H1 (cell line): ENCODE data around the gene KLF9. TPM values are rescaled to one million over a fixed set of nuclear protein-coding genes. Genes with fewer than 3 reads are reported as not detected.

Source experiments
- CHD7 ChIP-seq: fragments of 300-600 bp; sonication (generic); IDR thresholded peaks from 2 replicates; pipeline ENCODE4 v1.7.1; 2012; ENCODE audit warnings: low read length, moderate library complexity, mild to moderate bottlenecking, inconsistent platforms; ENCODE audit not compliant: insufficient replicate concordance
- CTCF ChIP-seq, 3 experiments: IDR thresholded peaks; 1 replicate in 2 of 3; 2 replicates in 1 of 3; pipeline versions ENCODE4 v1.5.1 to v1.6.1; 2011; ENCODE audit warnings: low read length in 3 of 3, mild to moderate bottlenecking in 3 of 3, inconsistent platforms in 2 of 3, low read depth in 1 of 3, moderate library complexity in 1 of 3; ENCODE audit not compliant: insufficient read depth in 1 of 3; ENCODE audit errors: control extremely low read depth in 1 of 3
- POLR2A ChIP-seq, 2 experiments: IDR thresholded peaks; 1 replicate in 1 of 2; 2 replicates in 1 of 2; pipeline ENCODE4 v1.6.1; 2011; ENCODE audit warnings: low read depth in 2 of 2, low read length in 2 of 2, mild to moderate bottlenecking in 2 of 2; ENCODE audit errors: control extremely low read depth in 1 of 2
- SIN3A ChIP-seq, 2 experiments: IDR thresholded peaks in 1 of 2; conservative IDR thresholded peaks in 1 of 2; 2 replicates each; pipeline ENCODE4 v1.6.1; 2011 to 2012; ENCODE audit warnings: low read length in 2 of 2, improper control_type of control experiment in 1 of 2, low read depth in 1 of 2, mild to moderate bottlenecking in 1 of 2
- TBP ChIP-seq: IDR thresholded peaks from 2 replicates; pipeline ENCODE4 v1.6.1; 2011; ENCODE audit warnings: low read depth, low read length, improper control_type of control experiment
- polyA plus RNA-seq, 7 experiments: library from polyadenylated mRNA; depleted of rRNA in 3 of 7; stranded (reverse) in 5 of 7; unstranded in 2 of 7; fragments of >200 nt in 5 of 7; fragments of 200-250 nt in 2 of 7; gene quantifications; 1 replicate in 5 of 7; 2 replicates in 1 of 7; 4 replicates in 1 of 7; pipeline versions ENCODE4 v1.2.1 to v1.2.3, GENCODE V29; 2011 to 2013; ENCODE audit warnings: missing spikeins in 2 of 7, mixed read lengths in 2 of 7
- total RNA-seq: library from RNA; stranded (reverse); fragmentation: NEBNext Ultra II Directional; extraction: Animal tissue kit (Norgen Biotek cat#: 25700); gene quantifications from 2 replicates; pipeline ENCODE4 v1.2.1, GENCODE V29; 2021

KLF9 gene
- total and polyA plus RNA-seq, 2 of the 8 experiments (the other 6 are each of a cell fraction or from before 2014, with no cell fraction given), result 0.47 to 0.82 TPM

DNA sequence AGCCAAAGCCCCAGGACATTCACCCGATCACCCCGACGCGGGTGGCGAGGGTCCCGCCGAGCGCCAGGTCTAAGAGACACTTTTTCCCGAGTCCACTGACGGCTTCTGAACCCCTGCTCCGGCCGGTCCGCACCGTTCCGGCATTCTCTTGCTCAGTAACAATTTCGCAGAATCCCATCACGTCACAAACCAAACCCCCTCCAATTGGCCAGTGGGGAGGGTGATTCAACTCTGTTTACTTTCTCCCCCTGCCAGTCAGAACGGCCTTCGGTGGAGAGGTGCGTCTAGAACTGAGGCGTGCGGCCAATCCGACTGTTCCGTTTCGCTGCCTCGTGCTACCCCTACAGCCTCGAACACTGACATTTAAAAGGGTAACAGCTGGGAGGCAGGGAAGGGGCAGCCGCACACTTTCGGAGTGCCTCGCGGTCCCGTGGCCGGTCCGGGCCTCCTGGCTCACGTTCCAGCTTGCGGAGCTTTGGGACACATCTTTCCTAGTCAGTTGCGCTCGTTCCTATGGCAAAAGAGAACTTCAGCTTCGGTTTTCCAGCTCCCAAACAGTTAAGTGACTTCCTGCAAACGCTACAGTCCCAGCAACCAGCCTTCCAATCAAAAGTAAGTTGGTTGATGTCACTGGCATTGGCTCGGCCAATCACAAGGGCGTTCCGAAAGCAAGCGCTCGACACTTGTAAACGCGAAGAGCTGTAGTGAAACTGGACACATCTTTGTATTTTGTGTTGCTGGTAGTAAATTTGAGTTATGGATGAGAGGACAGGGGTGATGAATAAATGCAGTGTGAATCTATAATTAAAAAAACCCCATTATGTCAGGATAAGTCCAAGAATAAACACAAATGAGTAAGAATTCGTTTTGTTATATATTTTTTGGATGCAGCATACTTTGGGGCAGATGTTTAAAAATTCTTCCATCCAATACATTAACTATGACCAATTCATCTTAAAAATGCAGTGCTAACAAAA is at the start of gene KLF9 (continued):
- TF ChIP-seq CHD7 (no peak), SIN3A (conservative IDR thresholded peaks at IDR 0.05 in 1 of 2, IDR thresholded peaks at IDR 0.05 in 1 of 2; ENCODE audit: low read depth in 1 of 2, low read length in 2 of 2) (peak in 1 of 2 experiments; percentile 67; a peak in 2 of 4 replicates), TBP (no peak), CTCF (IDR thresholded peaks at IDR 0.05; ENCODE audit: control extremely low read depth in 1 of 3, insufficient read depth in 1 of 3, low read depth in 1 of 3, low read length in 3 of 3) (no peak), POLR2A (IDR thresholded peaks at IDR 0.05; ENCODE audit: control extremely low read depth in 1 of 2, low read depth in 2 of 2, low read length in 2 of 2) (peak in 1 of 2 experiments; percentile 23; a peak in 1 of 3 replicates)
